ENCODE measurements around the gene C2CD4D.

The C2CD4D gene

DNA sequence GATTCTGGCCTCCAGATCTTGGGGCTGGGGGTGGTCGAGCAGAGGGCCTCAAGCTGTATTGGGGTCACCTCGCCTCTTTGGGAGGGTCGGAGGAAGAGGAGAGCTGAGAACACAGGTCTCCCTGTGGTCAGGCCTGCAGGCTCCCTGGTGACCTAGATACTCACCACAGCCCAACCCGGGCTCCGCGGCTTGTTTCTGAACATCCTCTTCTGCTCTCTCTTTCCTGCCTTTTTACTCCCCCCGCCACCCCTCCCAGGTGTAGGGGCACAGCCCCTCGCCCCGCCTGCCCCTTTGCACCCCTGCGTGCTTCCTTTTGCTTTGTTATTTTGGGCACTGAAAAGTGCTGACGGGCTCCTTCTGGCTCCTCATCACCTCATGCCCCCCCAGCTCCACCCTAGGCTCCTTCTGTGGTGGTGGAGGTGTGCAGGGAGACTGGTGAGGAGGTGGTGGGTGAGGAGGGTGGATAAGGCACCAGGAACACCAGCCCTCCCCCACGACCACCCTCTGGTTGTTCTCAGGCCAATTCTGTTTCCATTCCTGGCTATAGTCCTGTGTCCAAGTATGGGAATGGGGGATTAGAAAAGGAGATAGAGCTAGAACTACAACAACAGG is 23.8 kb downstream of the C2CD4D start:
- no peak for DNase-seq (ENCODE audit: low read depth in 1 of 2, low spot score in 1 of 2)

DNA sequence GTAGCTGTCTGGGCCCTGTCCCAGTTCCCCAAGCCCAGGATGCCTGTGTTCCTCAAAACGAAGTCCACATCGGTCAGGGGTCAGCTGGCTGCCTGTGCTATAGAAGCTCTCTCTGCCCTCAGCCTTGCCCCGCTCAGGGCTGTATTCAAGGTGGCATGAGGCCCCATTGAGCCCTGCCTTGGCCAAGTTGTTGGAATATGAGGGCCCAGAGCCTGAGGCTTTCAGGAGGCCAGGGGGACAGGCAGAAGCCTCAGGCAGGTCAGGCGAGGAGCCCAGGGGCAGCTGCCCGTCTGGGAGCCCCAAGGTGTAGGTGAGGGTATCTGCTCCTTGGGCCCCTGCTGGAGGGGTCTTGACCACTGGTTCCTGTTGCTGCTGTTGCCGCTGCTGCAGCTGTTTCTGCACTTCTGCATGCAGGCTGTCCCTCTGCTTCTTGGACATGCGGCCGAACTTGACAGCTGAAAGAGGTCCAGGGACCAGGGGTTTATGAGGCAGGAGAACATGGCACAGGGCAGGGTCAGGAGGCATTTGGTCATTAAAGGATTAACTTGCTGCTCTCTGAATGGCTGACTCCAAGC is 24.6 kb downstream of the C2CD4D start:
- DNase-seq (ENCODE audit: low read depth in 1 of 2, low spot score in 1 of 2), result no peak

DNA sequence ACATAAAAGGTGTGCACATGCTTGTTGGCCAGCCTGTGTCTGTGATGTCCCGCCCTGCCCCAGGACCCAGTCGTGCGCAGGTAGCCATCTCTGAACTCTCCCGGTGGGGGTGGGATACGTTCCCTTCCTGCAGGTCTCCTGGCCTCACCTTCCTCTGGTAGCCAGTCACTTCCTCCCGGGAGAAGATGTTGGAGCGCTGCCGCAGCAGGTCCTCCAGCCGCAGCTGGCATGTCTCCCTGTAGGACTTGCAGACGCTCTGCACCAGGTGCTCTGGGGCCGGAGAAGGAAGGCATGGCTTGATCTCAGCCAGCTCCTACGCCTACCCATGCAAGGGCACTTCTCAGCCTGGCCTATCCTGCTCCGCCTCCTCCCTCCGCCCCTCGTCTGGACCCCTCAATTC is 25.2 kb downstream of the C2CD4D start:
- no peak for DNase-seq (ENCODE audit: low read depth in 1 of 2, low spot score in 1 of 2)

DNA sequence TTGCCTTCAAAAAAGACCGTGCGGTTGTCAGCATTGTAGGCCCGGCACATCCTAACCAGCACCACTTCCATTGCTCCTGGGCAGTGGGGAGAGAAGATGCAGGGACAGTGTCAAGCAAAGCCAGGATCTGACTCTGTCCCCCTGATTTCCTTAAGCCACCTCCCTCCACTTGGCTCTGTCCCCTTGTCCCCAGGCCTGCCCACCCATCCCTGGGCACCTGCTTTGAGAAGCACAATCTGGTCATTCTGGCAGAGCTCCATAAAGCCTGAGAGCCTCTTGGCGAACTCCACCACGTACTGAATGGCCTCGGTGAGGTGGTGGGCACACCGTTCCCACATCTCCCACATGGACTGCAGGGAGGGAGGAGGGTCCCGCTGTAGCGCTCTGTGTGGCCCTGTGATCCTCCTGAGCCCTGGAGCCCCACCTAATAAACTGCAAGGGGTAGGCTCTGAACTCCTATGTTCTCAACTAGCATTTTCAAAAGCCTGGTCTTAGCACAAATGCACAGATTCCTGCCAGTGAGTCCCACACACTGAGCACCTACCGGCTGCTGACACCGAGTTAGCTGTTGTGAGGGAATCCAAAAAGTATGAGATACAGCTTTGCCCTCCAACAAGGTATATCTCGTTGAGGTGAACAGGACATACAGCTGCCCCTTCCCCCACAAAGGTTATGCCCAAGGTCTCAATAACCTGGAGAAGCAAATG is 26.2 kb downstream of the C2CD4D start:
- DNase-seq (ENCODE audit: low read depth in 1 of 2, low spot score in 1 of 2), result no peak

DNA sequence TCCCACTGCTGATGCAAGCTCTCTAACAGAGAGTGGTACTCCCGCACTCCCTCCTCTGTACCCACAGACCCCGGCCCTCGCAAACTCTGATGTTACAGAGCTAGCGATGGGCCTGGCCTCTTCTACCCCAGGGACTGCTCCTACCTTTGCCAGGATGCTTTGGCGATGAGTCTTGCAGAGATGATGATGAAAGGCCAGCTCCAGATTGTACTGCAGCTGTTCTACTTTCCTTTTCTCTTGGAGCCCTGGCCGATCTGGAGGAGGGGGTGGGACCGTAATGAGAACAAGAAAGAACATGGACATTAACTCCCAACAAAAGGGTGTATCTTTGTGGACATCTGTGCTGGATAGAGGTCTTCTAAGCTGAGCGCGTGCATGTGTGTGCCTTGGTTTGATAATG is 28.4 kb downstream of the C2CD4D start:
- DNase-seq (ENCODE audit: low read depth in 1 of 2, low spot score in 1 of 2), result no peak

DNA sequence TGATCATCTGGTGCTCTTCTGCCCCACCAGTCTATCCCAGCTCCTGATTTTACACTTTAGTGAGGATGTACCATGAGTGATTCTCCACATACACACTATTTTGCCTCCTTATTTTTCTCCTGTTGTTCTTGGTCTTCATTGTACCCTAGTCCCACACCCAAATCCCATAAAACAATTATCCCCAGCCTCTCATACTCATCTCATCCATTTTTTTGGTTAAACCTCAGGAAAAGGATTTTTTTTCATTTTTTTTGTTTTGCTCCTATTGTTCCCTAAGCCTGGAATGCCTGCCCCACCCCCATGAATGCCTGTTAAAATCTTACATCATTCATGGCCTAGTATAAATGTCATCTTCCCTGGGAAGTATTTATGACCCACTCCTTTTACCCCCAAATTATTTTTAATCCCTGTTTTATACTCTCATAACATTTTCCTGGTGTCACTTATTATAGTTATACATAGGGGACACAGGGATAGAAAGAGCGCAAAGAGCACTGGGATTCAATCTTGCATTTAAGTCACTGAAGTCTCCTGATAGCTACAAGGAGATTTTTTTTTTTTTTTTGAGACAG is 29.5 kb downstream of the C2CD4D start:
- DNase-seq (ENCODE audit: low read depth in 1 of 2, low spot score in 1 of 2), result no peak

DNA sequence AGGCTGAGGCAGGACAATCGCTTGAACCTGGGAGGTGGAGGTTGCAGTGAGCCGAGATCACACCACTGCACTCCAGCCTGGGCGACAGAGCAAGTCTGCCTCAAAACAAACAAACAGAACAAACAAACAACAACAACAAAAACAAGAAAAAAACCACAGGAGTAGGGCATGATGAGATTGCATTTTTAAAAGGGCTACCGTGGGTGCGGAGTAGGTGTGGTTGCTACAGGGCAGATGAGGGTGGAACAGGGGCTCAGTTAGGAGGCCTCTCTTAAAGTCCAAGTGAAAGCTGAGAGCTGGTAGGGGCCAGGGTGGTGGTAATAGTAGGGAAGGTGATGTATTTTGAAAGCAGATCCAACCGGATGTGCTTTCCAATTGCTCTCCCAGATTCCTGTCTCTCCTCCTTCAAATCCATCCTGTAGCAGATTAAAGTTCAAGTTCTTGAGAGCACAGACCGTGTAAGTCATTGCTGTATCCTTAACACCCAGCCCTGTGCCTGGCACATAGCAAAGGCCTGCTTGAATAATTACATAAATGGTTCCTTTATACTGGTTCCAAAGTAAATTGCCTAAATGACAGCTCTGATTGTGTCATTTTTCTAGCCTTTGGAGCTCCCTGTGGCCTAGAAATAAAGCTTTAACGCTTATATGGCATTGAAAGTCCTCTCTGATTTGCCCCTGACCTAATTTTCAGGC is 30.2 kb downstream of the C2CD4D start:
- DNase-seq (ENCODE audit: low read depth in 1 of 2, low spot score in 1 of 2), result no peak

DNA sequence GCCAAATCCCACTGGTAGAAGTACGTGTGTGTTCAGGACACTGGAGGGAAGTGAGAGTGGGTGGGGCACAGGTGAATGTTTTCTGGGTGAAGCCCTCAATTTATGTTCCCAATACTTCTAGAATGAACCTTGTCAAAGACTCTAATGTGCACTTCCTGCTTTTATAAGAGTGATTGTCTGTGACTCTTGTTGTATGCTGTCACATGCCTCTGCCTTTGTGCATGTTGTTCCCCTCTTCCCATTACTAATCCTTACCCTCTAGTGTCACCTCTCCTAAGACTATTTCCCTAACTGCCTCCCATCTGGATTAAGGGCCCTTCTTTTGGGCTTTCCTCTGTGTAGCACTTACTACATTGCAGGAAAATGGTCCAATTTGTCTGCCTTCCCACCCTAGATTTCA is 31.9 kb downstream of the C2CD4D start:
- DNase-seq (ENCODE audit: low read depth in 1 of 2, low spot score in 1 of 2), result no peak

DNA sequence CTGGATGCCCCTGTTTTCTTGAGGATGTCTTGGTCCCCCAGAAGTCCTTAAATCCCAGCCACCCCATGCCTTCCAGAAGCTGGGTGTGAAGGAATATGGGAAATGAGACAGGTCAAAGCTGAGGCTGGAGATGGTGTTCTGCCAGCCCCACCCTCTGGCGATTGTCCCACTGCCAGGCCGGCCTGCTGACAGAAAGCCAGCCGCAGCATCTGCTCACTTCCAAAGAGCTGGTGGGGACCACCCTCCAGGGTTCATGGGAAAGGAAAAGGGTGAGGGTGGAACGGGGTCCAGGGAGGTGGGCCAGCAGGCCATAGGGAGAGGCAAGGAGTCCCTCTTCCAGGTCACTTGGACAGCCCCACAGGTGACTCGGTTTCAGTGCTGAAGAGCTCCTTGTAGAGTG is 32.5 kb downstream of the C2CD4D start:
- DNase-seq (ENCODE audit: low read depth in 1 of 2, low spot score in 1 of 2), result no peak

DNA sequence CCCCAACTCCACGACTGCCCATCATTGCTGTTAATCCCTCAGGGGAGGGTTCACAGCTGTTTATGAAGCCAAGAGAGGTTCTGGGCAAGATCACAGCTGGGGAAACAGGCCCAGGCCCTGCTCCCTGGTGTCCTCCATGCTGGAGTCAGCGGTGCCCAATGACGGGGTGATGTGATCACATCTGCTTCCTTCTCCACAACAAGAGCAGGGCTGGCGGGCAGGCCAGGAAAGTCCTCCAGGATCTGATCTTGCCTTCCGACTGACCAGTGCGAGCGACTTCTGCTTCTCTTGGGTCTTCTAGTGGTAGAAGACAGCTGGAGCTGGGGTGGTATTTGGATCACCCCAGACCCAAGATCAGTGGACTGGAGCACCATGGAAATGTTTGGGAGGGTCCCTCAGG is 33.5 kb downstream of the C2CD4D start:
- DNase-seq (ENCODE audit: low read depth in 1 of 2, low spot score in 1 of 2), result no peak

DNA sequence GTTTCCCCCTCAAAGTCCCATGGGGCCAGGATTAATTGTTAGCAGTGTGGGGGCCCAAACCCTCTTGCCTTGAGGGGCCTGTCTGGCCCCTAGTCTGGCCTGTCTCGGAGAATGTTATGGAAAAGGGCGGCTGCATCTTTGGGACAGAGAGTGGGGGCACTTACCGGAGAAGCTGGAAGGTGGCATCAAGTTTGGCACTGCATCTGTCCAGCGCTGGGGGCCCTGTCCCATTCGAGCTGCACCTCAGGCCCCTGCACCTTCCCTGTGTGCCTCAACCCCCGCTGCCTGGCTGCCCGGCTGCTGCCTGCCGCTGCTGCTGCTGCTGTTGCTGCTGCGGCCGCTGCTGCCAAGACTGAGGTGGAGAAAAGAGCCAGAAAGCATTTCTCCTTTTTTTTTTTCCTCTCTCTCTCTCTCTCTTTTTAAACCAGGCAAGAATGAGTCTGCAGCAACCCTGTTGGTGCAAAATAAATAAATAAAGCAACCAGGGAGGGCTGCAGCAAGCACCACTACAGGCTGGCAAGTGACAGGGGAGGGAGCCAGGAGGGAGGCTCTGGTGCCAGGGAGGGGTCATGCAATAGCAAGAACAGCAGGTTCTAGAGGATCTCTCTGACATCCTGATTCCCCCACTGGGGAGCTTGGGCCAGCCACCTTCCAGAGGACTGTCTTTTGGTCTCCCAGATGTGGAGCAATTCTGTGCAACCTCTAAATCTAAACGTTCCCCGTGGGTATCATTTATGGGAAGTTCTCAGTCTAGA is 34.4 kb downstream of the C2CD4D start, which contains the start of gene LINGO4:
Gene LINGO4 (minus strand): TSS at position 354 of the 755 bp plus-strand sequence. CDS start 2,715 bp downstream, outside the sequence.
- DNase-seq (ENCODE audit: low read depth in 1 of 2, low spot score in 1 of 2), result no peak

DNA sequence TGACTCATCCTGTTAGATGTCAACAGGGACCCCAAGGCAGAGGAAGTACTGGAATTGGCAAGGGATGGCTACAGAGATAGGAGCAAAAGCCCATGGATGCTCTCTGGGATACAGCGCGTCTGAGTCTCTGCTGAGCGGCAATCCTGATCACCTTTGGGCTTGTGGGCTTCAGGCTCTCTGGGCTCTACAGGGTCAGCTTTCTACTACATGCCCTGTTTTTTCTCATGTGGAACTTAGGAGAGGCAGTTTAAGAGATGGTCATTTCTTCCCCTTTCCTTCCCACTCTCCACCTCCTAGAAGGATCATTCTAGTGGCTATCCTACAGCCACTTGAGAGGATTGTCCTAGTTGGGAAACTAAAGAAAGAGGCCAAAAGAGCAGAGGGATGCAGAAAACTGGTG is 35.7 kb downstream of the C2CD4D start:
- no peak for DNase-seq (ENCODE audit: low read depth in 1 of 2, low spot score in 1 of 2)

DNA sequence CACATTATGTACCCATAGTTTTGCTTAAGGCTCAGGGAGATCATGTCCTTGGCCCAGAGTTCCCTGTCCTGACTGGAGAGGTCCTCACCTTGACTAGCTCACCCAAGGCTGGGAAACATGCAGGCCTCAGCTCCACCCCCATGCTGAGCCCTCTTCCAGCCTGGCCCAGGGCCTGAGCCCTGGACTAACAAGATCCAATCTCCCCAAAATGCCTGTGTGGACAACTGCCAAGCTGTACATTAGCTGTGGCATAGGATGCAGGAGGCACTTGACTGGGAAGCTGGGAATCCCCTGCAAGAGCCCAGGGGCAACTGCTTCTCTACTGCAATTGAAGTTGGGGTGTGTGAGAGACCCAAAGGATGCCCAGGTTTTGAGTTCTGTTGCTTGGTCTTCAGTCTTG is 36.5 kb downstream of the C2CD4D start:
- DNase-seq (ENCODE audit: low read depth in 1 of 2, low spot score in 1 of 2), result no peak

DNA sequence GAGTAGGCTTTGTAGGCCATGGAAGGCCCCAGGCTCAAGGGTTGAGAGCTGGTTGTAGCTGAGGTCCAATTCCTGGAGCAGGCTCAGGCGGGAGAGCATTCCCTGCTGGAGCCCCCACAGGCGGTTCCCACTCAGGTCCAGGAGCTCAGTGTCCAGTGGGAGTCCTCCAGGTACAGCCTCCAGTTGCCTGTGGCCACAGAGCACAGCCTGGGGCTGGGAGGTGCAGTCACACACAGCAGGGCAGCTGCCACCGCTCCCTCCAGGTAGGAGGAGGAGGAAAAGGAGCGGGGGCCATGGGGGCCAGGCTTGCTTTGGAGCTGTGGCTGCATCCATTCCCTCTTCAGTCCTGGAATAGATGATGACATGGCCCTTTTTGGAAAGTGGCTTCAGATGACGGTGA is 37.2 kb downstream of the C2CD4D start:
- no peak for DNase-seq (ENCODE audit: low read depth in 1 of 2, low spot score in 1 of 2)

DNA sequence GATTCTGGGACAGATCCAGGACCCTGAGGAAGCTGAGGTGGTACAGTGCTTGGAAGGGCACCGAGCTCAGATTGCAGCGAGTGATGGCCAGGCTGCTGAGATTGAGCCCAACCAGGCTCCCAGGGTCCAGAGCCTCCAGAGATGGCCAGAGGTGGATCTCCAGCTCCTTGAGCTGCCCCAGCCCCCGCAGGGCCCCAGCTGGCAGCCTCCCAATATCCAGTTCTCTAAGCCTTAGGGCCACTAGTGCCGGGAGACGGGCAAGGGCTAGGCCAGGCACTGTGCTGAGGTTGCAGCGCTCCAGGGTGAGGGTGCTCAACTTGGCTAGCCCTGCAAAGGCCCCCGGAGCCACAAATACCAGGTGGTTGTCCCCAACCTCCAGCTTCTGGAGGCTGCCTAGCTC is 37.8 kb downstream of the C2CD4D start:
- DNase-seq (ENCODE audit: low read depth in 1 of 2, low spot score in 1 of 2), result no peak

DNA sequence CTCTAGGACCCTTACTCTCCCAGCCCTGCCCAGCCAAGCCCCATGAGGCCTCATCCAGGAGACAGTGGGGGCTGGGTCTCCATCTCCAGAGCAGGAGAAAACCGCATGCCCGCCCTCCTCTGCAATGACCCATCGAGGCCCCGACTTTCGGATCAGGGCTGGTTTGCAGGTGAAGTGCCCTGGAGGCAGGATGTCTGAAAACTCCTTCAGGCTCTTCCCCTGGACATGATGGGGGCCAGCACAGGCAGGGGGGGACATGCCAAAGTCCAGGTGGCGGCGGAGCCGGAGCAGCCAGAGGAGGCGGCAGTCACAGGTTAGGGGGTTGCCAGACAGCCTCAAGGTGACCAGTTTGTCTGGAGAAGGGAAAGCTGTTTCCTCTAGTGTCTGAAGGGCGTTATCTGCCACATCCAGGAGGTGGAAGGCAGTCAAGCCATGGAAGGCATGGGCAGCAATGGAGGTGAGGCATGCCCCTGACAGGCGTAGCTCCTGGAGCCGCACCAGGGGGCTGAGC is 38.3 kb downstream of the C2CD4D start:
- DNase-seq (ENCODE audit: low read depth in 1 of 2, low spot score in 1 of 2), result no peak

DNA sequence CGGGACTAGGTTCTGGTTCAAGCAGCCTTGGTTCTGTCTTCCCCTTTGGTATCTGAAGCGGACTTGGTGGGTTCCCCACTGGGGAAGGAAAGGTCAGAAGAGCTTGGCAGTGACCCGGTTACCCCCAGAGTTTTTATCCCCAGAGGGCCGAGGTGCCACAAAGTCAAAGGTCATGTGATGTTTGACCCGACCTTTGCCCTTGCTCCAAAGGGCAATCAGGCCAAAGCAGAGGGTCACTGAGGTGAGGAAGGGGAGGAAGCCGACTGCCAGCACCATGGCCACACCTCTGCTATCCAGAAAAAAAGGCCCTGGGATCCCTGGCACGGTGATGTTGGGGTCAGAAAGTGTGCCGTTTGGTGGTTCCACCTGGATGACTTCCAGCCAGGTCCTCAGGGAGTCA is 38.8 kb downstream of the C2CD4D start:
- DNase-seq (ENCODE audit: low read depth in 1 of 2, low spot score in 1 of 2), result no peak

DNA sequence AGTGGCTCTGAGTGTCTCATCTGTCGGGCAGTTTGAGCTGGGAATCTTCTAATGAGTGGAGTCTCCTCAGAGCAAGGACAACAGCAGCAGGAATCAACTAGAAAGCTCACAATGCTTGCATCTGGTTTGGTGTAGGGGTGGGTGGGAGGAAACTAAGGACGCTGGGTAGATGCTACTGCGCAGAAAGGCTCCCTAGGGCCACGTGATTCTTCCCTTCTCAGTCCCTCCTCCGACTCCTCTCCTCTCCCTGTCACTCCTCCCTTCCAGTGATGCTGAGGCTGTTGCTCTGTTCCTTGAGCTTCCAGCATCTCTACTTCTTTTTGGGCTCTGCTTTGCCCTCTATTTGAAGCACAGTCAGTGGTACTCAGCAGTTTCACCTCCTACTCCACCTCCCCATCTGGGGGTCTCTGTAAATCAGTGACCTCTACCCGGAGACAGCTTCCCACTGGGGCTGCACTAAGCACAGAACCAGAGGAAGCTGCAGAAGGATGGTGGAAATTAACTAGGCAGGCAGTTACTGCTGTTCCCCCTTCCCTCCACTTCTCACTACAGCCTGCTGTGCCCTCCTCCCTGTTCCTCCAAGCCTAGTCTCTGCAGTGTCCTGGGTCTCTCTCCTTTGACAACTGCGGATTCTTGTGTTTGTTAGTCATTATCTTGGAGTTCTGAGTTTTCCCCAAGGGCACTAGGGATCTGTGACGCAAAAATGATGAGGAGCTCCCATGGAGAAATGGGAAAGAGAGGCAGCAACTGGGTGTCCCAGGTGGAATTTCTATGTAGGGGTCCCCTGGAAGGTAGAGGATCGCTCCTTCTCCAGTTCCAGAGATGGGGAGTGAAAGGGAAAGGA is 40.2 kb downstream of the C2CD4D start:
- DNase-seq (ENCODE audit: low read depth in 1 of 2, low spot score in 1 of 2), result no peak

DNA sequence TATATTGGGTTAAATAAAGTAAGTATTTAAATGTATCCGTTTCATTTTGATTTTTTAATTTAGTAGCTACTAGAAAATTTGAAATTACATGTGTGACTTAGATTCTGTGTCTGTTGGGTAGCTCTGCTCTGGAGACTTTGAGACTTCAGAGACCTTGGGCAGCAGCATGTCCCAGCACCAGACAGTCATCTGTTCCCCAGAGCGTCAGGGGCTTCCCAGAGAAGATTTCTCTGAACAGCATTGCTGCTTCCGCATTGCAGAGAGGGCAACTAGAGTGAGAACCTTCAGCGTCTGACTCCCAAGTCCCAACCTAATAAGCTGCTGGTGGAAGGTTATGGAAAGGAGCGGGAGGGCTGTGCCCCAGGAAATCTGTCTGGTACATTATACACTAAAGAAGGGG is 41.0 kb downstream of the C2CD4D start:
- no peak for DNase-seq (ENCODE audit: low read depth in 1 of 2, low spot score in 1 of 2)

All from activated CD4-positive, alpha-beta T cell treated with anti-CD3 and anti-CD28 coated beads, Interleukin-2, amount 50 U/mL, for 24 hours (primary cell).